Urothelium cell line (cell line): Measurements from ENCODE around the gene TIMM29.

Source experiments
- DNase-seq: peaks from one replicate; pipeline ENCODE4 v3.0.0; 2011; ENCODE audit warnings: low spot score, mixed read lengths
- FAIRE-seq: peaks from 2 replicates; lab custom pipeline; 2011; peaks lifted over from hg19 to GRCh38; lab: Jason Lieb, UNC

Gene TIMM29

GRCh38 chr19:10928563-10929401 lies at the start of gene TIMM29, which contains the start of gene YIPF2:
TSS of gene TIMM29 (plus strand) at chr19:10928811. CDS start at chr19:10928823, 12 bp downstream.
TSS of gene YIPF2 (minus strand) at chr19:10928639. CDS start at chr19:10928410, 229 bp downstream.
- DNase-seq (peak; percentile 94), FAIRE-seq (no peak)

DNA sequence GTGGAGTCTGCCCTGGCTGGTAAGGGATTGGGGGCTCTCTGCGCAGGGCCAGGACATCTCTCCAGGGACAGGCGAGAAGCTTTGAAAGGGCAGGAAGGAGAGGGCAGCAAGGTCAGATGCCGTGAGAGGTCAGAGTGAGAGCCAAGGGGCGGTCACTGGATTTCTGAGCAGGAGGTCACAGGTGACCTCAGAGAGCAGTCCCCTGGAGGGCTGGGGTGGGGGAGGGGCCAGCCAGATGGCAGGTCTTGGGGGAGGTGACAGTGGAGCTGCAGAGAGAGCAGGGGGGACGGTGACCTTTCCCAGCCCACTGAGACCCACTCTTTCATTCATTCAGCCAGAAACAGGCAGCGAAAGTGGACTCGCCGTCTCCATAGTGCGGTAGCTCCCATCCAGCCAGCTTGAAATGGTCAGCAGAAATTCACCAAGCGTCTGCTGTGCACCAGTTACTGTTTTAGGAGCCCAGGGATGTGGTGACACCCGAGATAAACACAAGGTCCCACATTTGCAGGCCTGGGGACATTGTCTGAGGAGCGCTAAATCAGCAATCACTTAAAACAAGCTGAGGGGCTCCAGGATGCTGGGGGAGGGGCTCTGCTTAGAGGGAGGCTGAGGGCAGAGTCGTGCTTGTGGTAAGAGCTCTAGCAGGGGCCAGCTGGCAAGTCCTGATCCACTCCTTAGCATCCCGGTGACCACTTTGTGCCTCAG lies 47.1 kb upstream of the TIMM29 start:
- no peak for DNase-seq
- no peak for FAIRE-seq

DNA sequence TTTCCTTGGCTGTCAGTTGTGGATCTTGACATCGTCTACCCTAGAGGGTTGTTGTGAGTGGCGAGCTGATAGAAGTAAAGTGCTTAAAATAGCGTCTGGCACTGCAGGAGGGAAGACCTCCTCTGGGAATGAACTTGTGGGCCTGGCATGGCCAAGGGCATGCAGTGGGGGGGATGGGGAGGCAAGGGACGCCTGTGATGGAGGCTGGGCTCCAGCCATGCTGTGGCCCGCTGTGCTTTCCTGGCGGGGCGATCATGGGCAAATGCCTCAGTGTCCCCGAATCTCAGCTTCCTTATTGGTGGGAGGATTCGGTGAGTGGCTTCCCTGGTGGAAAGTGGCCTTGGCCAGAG lies 46.5 kb upstream of the TIMM29 start:
- FAIRE-seq: no peak
- DNase-seq: no peak

DNA sequence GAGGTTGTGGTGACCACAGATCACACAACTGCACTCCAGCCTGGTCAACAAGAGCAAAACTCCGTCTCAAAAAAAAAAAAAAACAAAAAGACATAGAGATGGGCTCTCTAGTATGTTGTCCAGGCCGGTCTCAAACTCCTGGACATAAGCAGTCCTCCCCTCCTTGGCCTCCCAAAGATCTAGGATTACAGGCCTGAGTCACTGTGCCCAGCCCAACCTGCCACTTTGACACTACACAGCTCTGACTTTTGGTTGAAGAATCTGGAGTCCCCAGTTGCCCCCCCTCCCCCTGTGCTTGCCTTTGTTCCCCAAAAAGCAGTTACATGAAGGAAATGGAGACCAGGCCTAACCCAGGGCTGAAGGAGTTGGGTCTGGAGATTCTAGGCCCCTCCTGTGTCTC lies 44.3 kb upstream of the TIMM29 start:
- DNase-seq (no peak), FAIRE-seq (no peak)

DNA sequence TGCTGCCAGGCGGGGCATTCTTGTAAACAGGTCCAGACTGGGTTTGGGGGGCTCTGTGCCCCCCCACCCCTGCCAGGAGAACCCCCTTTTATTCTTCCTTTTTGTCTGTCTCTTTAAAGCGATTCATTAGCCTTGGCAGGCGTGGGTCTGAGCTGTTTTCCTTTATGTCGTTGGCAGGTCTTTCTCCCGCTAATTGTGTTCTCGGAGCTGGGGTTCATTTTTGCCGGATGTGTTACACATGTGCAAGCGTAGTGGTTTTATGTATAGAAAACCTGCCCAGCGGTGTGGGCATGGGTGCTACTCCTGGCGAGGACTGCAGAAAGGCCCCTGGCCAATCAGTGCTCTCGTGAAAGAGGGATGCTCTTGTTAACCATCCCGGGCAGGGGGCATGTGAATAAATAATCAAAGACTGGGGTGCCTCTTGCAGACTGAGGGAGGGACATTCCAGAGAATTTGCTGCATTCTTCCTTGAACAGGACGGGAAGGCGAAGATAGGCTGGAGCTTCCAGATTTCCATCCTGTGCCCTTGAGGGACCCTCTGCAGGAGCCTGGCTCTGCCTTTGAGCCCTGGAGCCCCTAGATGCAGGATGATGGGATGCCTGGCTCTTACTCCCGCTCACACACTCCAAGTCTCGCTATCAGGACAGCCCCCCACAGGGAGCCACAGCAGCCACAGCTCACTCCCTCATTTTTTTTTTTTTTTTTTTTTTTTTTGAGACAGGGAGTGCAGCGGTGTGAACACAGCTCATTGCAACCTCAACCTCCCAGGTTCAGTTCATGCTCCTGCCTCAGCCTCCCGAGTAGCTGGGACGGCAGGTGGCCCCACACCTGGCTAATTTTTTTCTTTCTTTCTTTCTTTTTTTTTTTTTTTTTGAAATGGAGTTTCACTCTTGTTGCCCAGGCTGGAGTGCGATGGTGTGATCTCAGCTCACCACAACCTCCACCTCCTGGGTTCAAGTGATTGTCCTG lies 43.1 kb upstream of the TIMM29 start:
- FAIRE-seq (no peak), DNase-seq (no peak)

DNA sequence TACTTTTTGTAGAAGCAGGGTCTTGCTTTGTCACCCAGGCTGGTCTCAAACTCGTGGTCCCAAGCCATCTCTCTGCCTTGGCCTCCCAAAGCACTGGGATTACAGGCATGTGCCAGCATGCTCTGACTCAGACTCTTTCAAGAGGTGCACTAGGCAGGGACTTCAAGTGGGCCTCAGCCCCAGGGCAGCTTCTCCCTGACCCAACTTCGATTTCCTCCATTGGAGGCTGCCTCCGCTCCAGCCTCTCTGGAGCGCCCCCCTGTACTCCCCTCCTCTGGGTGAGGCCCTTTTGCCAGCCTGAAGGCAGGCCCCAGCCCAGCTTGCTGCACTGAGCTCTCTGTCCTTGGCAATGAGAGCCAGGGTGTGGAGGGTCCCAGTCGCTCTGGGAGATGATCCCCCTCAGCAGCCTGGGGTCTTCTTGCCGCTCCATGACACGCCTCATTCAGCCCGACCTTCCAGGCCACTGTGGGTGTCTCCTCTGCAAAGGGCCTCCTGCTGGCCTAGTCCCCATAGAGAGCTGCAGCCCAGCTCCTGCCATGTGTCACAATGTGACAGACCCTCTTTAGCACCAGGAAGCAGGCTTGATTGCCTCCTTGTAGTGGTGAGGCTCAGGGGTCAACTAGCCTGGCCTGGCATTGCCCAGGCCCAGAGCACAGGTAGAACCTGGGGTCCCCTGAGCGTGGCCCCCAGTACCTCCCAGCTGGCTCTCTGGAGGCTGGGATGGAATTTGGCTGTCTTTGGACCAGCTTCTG lies 40.8 kb upstream of the TIMM29 start:
- DNase-seq (no peak), FAIRE-seq (no peak)

- FAIRE-seq: no peak
Observed at GRCh38 chr19:10888421-10888866, 40.2 kb upstream of the TIMM29 start.

DNA sequence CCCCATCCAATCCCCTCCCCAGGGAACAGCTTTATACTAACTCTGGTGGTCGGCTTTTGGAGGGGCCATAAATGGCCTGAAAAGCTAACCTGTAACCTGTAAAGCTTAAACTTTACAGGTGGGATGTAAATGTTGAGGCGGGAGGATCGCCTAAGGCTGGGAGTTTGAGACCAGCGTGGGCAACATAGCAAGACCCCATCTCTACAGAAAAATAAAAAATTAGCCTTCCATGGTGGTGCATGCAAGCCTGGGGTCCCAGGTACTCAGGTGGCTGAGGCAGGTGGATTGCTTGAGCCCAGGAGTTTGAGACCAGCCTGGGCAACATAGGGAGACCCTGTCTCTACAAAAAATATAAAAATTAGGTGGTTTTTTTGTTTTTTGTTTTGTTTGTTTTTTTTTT lies 38.7 kb upstream of the TIMM29 start:
- no peak for FAIRE-seq
- no peak for DNase-seq

More at GRCh38 chr19:10888421-10888866, 40.2 kb upstream of the TIMM29 start:
- no peak for DNase-seq

DNA sequence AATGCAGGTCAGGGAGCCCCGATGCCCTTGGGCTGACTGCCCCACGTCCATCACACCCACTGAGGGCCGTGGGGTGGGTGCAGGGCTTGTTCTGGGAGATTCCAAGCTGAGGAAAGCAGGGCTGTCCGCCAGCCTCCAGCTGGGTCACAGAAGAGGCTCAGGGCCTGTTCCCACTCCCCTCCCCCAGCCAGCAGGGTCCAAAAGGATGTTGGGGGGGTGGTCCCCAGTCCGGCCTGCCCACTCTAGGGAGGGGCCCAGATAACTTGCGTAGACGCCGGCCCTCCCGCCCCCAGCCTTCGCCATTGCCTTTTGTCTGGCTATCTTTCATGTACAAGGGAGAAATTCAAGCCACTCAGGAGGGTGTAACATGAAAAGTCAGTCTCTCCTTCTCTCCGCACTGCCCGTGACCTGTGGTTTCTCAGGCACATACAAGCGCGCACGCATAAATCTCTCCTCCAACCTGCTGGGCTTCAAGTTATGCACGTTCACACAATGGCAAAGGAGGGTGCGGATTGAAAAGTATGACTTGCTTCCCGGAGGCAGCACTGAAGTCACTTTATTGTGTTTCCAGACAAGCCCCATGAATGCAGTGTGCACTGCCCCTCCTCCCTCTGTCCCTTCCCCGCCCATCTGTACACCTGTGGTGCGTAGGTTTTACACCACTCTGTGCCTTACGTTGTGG lies 37.1 kb upstream of the TIMM29 start:
- DNase-seq: no peak
- no peak for FAIRE-seq

GRCh38 chr19:10892256-10892655 lies 36.4 kb upstream of the TIMM29 start:
- FAIRE-seq: no peak
- DNase-seq: no peak

GRCh38 chr19:10894911-10895213 lies 33.7 kb upstream of the TIMM29 start:
- no peak for DNase-seq

GRCh38 chr19:10895363-10895762 lies 33.2 kb upstream of the TIMM29 start:
- FAIRE-seq (no peak), DNase-seq (no peak)

More at GRCh38 chr19:10894911-10895213, 33.7 kb upstream of the TIMM29 start:
- no peak for FAIRE-seq

GRCh38 chr19:10895920-10896319 lies 32.7 kb upstream of the TIMM29 start:
- no peak for DNase-seq
- no peak for FAIRE-seq

GRCh38 chr19:10896851-10897526 lies 31.6 kb upstream of the TIMM29 start:
- DNase-seq (no peak), FAIRE-seq (no peak)

DNA sequence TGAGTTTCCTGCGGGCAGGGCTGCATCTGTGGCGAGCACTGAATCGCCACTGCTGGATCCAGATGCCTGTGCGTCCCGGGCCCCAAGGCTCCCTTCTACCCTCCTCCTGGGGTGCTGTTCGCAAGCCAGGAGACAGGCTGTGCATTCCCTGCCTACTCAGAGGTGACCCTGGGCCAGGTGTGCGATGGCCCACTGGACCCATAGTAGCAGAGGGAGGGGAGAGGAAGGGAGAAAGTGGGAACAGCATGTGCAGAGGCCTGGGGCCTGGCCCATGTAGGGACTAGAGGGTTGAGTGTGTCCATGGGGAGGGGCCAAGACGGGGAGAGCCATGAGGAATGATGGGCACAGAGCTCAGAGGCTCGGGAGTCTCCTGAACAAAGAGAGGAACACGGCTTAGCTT lies 30.0 kb upstream of the TIMM29 start:
- FAIRE-seq: no peak
- no peak for DNase-seq

DNA sequence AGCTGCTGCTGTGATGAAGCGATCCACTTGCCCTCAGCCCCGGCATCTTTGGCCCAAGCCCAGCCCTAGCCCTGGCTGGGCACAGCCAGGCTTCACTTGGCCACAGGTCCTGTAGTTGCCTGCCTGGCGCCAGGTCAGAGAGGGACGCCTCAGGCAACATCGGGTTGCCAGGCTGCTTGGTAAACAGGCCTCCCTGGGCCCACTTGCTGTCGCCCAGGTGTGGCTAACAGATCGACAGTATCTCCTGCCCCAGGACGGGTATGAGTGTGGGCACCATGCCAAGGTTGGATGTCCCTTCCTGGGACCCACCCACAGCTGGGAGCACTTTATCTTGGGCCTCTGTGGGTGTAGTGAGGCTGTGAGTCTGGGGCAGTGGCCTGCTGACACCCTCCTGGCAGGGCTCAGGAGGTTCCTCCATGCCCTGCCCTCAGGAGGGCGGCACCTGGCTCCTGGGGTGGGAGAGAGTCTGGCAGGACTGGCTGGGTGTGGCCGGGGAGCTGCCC lies 29.4 kb upstream of the TIMM29 start:
- no peak for FAIRE-seq
- no peak for DNase-seq

- DNase-seq (no peak), FAIRE-seq (no peak)
Observed at GRCh38 chr19:10907925-10908324, 20.7 kb upstream of the TIMM29 start.

DNA sequence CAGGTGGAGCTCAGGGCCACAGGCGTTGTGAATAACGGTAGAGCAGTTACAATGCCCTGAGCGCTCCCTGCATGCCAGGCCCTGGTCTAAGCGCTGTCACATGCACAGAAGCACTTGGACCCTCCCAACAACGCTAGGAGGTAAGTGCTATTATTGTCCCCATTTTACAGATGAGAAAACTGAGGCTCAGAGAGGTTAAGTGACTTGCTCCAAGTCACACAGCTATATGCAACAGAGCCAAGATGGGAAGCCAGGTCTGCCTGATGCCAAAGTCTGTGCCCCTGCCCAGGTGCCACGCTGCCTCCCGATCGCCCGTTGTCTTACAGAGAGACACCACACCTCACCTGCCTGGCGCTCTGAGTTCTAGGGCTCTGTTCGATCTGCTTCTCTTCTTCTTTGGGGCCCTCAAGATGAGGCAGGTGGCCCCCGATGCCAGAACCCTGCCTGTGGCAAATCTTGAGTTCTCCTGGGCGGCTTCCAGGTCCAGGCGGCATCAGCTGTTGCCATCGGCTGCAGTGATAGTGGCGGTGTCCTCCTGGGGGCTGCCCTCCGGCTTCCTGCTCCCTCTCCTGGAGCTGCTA lies 20.1 kb upstream of the TIMM29 start:
- FAIRE-seq: no peak

More for the DNA sequence above, 20.1 kb upstream of the TIMM29 start:
- no peak for DNase-seq
